Fibroblast of villous mesenchyme (primary cell): ENCODE results near the gene KAT2A. TPM values are rescaled to one million over a fixed set of nuclear protein-coding genes. Genes with fewer than 3 reads are reported as not detected.

Experiments used
- DNase-seq: peaks from one replicate; pipeline ENCODE4 v3.0.0-alpha.2; 2010; ENCODE audit warnings: low read depth
- H3K4me3 ChIP-seq: 2 replicates; pipeline ENCODE4 v1.5.1; 2011; ENCODE audit warnings: low read depth, mild to moderate bottlenecking, low read length
- total RNA-seq: library from RNA; depleted of rRNA; stranded (reverse); fragments of >200 nt; gene quantifications from 2 replicates; pipeline ENCODE4 v1.2.3, GENCODE V29; 2012
- TF ChIP-seq, protein P1 (sequence below): IDR thresholded peaks from 2 replicates; pipeline ENCODE4 v1.5.1; 2012; ENCODE audit warnings: low read depth, mild to moderate bottlenecking, low read length; ENCODE audit not compliant: insufficient read depth

Gene KAT2A
- total RNA-seq, 1 donor = 13.0 TPM

DNA sequence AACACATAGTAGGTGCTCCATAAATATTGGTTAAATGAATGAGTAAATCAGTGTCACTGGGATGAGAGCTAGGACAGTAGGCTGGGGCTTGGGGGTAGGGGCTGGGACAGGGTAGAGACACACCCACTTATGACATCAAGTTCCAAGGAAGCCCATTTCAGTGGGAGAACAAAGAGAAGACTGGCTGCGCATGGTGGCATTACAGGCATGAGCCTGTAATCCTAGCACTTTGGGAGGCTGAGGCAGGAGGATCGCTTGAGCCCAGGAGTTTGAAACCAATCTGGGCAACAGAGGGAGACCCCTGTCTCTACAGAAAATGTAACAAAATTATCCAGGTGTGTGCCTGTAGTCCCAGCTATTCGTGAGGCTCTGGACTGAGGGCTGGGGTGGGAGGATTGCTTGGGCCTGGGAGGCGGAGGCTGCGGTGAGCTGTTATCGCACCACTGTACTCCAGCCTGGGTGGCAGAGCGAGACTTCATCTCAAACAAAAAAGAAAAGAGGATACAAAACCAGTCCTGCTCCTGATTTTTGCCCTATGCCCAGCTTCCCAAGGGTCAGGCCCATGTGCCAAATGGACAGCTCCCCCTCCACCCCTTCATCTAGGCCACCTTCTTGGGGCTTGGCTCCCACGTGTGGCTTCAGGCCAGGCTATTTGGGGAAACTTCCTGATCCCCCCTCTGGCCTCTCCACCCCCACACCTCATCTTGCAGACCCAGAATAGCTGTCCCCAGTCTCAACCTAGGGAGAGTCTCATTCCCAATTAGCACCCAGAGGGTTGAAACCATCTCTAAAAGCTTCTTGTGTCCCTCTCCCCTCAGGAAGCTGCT is 30.0 kb downstream of the KAT2A start:
- H3K4me3 ChIP-seq = no peak overlapping the region
- TF ChIP-seq, protein P1, sequence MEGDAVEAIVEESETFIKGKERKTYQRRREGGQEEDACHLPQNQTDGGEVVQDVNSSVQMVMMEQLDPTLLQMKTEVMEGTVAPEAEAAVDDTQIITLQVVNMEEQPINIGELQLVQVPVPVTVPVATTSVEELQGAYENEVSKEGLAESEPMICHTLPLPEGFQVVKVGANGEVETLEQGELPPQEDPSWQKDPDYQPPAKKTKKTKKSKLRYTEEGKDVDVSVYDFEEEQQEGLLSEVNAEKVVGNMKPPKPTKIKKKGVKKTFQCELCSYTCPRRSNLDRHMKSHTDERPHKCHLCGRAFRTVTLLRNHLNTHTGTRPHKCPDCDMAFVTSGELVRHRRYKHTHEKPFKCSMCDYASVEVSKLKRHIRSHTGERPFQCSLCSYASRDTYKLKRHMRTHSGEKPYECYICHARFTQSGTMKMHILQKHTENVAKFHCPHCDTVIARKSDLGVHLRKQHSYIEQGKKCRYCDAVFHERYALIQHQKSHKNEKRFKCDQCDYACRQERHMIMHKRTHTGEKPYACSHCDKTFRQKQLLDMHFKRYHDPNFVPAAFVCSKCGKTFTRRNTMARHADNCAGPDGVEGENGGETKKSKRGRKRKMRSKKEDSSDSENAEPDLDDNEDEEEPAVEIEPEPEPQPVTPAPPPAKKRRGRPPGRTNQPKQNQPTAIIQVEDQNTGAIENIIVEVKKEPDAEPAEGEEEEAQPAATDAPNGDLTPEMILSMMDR = no peak
- DNase-seq = no peak

DNA sequence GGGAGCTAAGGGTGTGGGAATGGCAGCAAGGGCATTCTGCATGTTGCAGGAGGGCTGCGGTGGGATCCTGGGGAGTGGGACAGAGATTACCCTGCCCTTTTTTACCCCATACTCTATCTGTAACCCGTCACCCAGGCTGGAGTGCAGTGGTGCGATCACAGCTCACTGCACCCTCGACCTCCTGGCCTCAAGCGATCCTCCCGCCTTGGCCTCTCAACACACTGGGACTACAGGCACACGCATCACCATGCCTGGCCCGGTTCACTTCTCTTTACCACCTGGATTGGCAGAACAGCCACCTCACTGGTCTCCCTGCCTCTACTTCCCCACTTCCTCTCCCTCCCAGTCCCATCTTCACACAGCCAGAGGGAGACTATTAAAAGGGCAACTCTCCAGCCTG is 32.4 kb downstream of the KAT2A start:
- no peak for DNase-seq
- H3K4me3 ChIP-seq = no peak overlapping the region
- TF ChIP-seq, protein P1 = no peak

DNA sequence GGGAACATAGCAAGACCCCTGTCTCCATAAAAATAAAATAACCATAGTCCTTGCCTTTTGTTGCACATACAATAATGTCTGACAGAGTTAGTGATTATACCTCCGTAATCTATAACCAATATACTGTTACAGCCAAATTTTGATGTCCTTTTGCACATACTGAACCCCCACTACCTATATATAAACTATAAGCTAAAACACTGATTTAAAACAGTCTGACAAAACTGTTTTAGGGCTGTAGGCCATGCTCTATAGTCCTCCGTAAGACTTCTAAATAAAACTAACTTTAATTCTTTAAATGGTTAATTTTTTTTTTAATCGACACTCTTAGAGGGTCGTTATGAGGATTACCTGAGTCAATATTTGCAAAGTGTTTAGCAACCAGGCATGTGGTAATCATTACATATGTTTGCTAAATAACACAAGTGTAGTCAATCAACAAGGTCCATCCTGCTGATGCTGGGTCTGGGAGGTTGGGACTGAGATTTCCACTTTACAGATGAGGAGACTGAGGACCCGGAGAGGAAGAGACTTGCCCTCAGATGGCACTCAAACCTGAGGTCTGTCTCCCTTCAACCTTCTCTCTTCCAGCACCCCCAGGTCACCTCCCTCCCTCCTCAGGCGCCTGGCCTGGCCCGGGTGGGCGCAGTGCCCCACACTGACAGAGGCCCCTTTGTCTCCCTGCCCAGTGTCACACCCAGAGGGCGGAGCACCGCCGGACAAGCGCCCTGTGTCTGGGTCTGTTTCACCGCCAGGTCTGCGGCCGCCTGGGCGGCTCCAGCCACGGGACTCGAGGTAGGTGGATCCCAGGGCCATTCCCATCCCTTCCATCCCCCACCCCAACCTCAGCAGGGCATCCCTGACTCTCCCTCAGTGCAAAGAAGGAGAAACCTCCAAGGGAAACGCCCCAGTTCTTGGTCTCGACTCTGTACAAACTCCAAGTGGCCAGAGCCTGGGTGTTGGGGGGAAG is 33.1 kb downstream of the KAT2A start:
- TF ChIP-seq, protein P1 = no peak
- DNase-seq = no peak

DNA sequence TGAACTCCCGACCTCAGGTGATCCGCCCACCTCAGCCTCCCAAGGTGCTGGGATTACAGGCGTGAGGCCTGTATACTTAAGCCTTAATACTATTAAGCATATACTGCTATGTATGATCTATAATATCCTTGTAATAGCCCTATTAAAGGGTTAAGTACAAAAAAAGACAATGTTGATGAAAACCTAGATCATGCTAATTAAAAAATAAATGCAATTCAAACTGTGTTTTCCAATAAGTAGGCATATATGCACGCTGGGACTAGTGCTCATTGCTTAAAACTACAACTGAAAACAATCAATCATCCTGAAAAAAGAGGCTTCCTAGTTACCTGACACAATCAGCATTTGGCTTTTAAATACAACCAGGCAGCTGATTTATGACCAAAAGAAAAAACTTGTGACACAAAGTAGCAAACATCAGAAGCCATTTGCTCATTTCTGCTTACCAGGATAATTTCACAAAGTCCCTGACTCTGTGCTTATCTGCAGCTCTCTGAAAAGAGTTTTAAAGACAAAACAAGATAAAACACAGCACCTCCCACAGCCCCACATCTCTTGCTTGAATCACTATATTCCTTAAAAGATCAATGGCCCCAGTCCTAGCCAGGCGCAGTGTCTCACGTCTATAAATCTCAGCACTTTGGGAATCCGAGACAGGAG is 34.0 kb downstream of the KAT2A start:
- H3K4me3 ChIP-seq = no peak overlapping the region
- DNase-seq = no peak
- TF ChIP-seq, protein P1 = no peak

More for the DNA sequence above, 33.1 kb downstream of the KAT2A start:
- no peak overlapping the region for H3K4me3 ChIP-seq

DNA sequence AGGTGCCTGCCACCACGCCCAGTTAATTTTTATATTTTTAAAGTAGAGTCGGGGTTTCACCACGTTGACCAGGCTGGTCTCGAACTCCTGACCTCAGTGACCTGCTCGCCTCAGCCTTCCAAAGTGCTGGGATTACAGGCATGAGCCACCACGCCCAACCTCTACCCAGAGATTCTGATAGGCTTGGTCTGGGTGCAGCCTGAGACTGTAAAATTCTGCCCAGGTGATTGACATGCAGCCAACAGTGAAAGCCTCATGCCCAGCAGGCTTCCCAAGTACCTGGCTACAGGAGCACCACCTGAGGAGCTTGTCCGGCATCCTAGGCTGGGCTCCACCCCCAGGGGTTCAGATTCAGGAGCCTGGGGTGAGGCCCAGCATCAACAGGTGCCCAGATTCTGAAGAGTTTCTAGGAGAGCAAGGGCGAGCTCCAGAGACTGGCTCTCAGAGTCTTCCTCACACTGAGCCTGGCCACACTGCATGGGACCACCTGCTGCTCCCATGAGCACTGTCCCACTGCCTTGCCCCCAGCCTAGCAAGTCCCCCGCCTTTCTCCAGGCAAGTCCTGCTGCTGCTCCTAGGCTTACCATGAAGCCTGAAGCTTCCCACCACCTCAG is 39.5 kb downstream of the KAT2A start:
- no peak overlapping the region for H3K4me3 ChIP-seq
- TF ChIP-seq, protein P1 = no peak
- no peak for DNase-seq

DNA sequence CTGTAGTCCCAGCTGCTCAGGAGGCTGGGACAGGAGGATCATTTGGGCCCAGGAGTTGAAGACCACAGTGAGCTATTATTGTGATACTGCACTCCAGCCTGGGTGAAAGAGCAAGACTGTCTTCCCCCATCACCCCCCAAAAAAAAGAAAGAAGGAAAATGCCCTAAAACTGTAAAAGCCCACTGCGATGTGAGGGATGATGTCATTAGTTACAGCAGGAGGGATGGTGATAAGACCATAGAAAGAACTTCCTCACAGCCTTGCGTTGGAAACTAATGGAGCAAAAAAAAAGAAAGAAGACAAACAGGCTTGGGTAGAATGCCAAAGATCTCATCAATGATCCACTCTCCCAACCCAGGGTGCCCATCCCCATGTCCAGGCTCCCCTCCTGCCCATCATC is 41.6 kb downstream of the KAT2A start:
- DNase-seq = no peak
- H3K4me3 ChIP-seq = no peak overlapping the region
- TF ChIP-seq, protein P1 = no peak
